Activated T-cell treated with anti-CD3 and anti-CD28 coated beads, Interleukin-2, amount 50 U/mL, for 72 hours (primary cell): ENCODE measurements around the gene TBC1D2. TPM values are rescaled to one million over a fixed set of nuclear protein-coding genes. Genes with fewer than 3 reads are reported as not detected.

Experiments used
- ATAC-seq, 2 donors: fragments of 150-1000 bp; cut with Tn5 transposase; replicated peaks in 1 of 2; 2 replicates each; pipeline ENCODE4 v1.10.0; 2021; ENCODE audit warnings: moderate library complexity in 2 of 2, mild to moderate bottlenecking in 1 of 2
- DNase-seq, 2 donors: peaks; one replicate each; pipeline ENCODE4 v3.0.0; 2021 to 2022; ENCODE audit warnings: mixed read lengths in 1 of 2
- H3K27ac Mint-ChIP-seq: one replicate; pipeline ENCODE4 v1.8.0; 2022; ENCODE audit warnings: mild to moderate bottlenecking, moderate library complexity, mixed read lengths
- H3K27me3 Mint-ChIP-seq: one replicate; pipeline ENCODE4 v1.8.0; 2022; ENCODE audit warnings: low read depth, mixed read lengths
- H3K36me3 Mint-ChIP-seq, 2 donors: one replicate each; pipeline ENCODE4 v1.8.0; 2022; ENCODE audit warnings: mixed read lengths in 2 of 2, mild to moderate bottlenecking in 1 of 2; ENCODE audit not compliant: insufficient read depth in 2 of 2
- H3K4me1 Mint-ChIP-seq: one replicate; pipeline ENCODE4 v1.8.0; 2022; ENCODE audit warnings: low read depth, mixed read lengths
- H3K4me3 Mint-ChIP-seq, 2 donors: one replicate each; pipeline ENCODE4 v1.8.0; 2022; ENCODE audit warnings: mild to moderate bottlenecking in 2 of 2, mixed read lengths in 2 of 2, moderate library complexity in 2 of 2
- H3K9me3 Mint-ChIP-seq, 2 donors: one replicate each; pipeline ENCODE4 v1.8.0; 2022; ENCODE audit warnings: mixed read lengths in 2 of 2
- total RNA-seq, 2 donors: library from RNA; stranded (reverse); gene quantifications; one replicate each; pipeline ENCODE4 v1.2.3, GENCODE V29; 2022

Gene TBC1D2
- total RNA-seq, 2 donors from 2014 or later: 5.8 to 6.0 TPM

GRCh38 chr9:98248737-98249474 is 6.5 kb downstream of the TBC1D2 start:
- H3K4me3 Mint-ChIP-seq: peak overlapping the region in 1 of 2 donors; percentile 70
- H3K27ac Mint-ChIP-seq: peak overlapping the region; percentile 40
- peaks cover 22% of the 10 kb centered on the region for H3K4me1 Mint-ChIP-seq
- DNase-seq: peak; percentile 8 to 26
- H3K27me3 Mint-ChIP-seq: no peaks in the 10 kb centered on the region
- H3K36me3 Mint-ChIP-seq: no peaks in the 10 kb centered on the region
- peak in 1 of 2 donors; percentile 68 for ATAC-seq
- no peaks in the 10 kb centered on the region for H3K9me3 Mint-ChIP-seq

DNA sequence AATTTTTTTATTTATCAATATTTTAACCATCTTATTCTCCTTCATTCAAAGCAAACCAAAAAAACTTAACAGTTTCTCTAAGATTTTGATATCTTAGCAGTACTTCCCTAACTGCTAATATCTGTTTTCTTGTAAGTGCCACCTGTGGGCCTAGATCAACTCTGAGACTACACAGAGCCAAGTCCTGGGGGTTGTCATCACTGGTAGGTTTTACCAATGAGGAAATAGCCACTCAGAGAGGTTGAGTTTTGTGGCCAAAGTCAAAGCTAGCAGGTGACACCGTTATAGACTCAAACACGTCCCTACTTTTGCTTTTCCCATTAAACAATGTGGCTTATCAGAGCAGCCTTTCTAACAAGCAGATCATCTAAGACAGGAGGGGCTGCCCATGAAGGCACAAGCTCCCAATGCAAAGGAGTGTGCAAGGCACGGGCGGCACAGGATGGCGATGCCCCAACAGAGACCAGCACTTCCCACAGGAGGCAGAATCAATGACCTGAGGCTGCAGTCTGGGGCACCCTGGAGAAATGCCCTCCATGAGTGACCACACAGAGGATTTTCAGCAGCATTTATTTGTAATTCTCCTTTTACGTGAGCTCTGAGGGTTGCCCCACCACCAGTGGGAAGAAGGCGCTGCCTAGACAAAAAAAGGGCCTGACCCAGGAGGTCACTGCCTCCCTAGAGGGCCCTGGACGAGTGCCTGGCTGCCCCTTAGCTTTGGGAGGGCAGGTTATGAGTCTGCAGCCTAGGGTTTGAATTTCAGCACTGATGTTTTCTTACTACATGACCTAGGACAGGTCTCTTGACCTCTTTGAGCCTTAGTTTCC is 7.4 kb downstream of the TBC1D2 start:
- peak overlapping the region; percentile 40 for H3K27ac Mint-ChIP-seq
- DNase-seq (no peak), ATAC-seq (peak in 1 of 2 donors; percentile 12)
- H3K9me3 Mint-ChIP-seq: no peaks in the 10 kb centered on the region
- H3K4me1 Mint-ChIP-seq: peaks cover 13% of the 10 kb centered on the region
- H3K4me3 Mint-ChIP-seq: peak overlapping the region in 1 of 2 donors; percentile 70
- H3K27me3 Mint-ChIP-seq: no peaks in the 10 kb centered on the region
- no peaks in the 10 kb centered on the region for H3K36me3 Mint-ChIP-seq

GRCh38 chr9:98242426-98242825 is 13.0 kb downstream of the TBC1D2 start:
- no peaks in the 10 kb centered on the region for H3K4me1 Mint-ChIP-seq
- no peaks in the 10 kb centered on the region for H3K36me3 Mint-ChIP-seq
- no peaks in the 10 kb centered on the region for H3K9me3 Mint-ChIP-seq
- no peak for ATAC-seq
- H3K27ac Mint-ChIP-seq: no peak overlapping the region
- no peak overlapping the region for H3K4me3 Mint-ChIP-seq
- no peaks in the 10 kb centered on the region for H3K27me3 Mint-ChIP-seq
- DNase-seq: no peak

GRCh38 chr9:98241357-98242300 is 13.8 kb downstream of the TBC1D2 start:
- Mint-ChIP-seq H3K9me3 (no peaks in the 10 kb centered on the region), H3K27me3 (no peaks in the 10 kb centered on the region), H3K4me1 (no peaks in the 10 kb centered on the region), H3K4me3 (no peak overlapping the region), H3K27ac (no peak overlapping the region), H3K36me3 (no peaks in the 10 kb centered on the region)
- ATAC-seq (no peak), DNase-seq (no peak)

- H3K36me3 Mint-ChIP-seq: no peaks in the 10 kb centered on the region
- no peak overlapping the region for H3K4me3 Mint-ChIP-seq
- no peaks in the 10 kb centered on the region for H3K27me3 Mint-ChIP-seq
- no peak overlapping the region for H3K27ac Mint-ChIP-seq
- ATAC-seq (no peak), DNase-seq (no peak)
- no peaks in the 10 kb centered on the region for H3K9me3 Mint-ChIP-seq
- no peaks in the 10 kb centered on the region for H3K4me1 Mint-ChIP-seq
Observed at GRCh38 chr9:98240475-98240874, 15.0 kb downstream of the TBC1D2 start.

DNA sequence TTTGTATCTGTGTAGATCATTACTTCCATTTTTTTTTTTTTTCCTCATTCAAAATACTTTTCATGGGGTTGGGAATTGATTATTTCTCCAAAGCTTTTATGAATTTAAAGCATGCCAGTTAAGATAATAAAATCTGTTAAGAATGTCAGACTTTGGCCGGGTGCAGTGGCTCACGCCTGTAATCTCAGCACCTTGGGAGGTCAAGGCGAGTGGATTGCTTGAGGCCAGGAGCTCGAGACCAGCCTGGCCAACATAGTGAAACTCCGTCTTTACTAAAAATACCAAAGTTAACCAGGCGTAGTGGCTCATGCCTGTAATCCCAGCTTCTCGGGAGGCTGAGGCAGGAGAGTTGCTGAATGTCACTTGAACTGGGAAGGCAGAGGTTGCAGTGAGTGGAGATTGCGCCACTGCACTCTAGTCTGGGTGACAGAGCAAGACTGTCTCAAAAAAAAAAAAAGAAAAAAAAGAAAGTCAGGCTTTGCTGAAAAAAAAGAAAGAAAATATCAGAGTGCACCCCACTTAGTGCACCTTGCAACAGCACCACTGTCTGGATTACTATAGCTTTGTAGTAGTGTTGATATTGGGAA is 18.5 kb downstream of the TBC1D2 start:
- ATAC-seq (no peak), DNase-seq (no peak)
- H3K4me1 Mint-ChIP-seq: peaks cover 5% of the 10 kb centered on the region

DNA sequence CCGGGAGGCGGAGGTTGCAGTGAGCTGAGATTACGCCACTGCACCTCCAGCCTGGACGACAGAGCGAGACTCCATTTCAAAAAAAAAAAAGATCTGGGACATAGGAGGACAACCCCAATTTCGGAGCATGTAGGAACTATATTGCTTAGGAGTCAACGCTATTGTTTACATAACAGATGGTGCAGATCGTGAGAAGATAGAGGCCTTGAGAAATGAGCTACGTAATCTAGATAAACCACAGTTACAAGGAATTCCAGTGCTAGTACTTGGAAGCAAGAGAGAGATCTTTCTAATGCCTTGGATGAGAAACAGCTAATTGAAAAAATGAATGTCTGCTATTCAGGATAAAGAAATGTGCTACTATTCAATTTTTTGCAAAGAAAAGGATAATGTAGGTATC is 20.3 kb downstream of the TBC1D2 start:
- DNase-seq (no peak), ATAC-seq (no peak)
- Mint-ChIP-seq H3K4me3 (no peak overlapping the region), H3K27ac (no peak overlapping the region), H3K27me3 (no peaks in the 10 kb centered on the region), H3K36me3 (peaks cover 0 to 1% of the 10 kb centered on the region in 2 donors), H3K4me1 (peaks cover 5% of the 10 kb centered on the region), H3K9me3 (no peaks in the 10 kb centered on the region)

More for the DNA sequence above, 18.5 kb downstream of the TBC1D2 start:
- Mint-ChIP-seq H3K27ac (no peak overlapping the region), H3K36me3 (peaks cover 0 to 1% of the 10 kb centered on the region in 2 donors), H3K4me3 (no peak overlapping the region), H3K9me3 (no peaks in the 10 kb centered on the region), H3K27me3 (no peaks in the 10 kb centered on the region)

GRCh38 chr9:98234245-98234825 is 21.1 kb downstream of the TBC1D2 start:
- no peak overlapping the region for H3K4me3 Mint-ChIP-seq
- peaks cover 0 to 1% of the 10 kb centered on the region in 2 donors for H3K36me3 Mint-ChIP-seq
- no peak for DNase-seq
- ATAC-seq: no peak
- no peak overlapping the region for H3K27ac Mint-ChIP-seq
- H3K4me1 Mint-ChIP-seq: peaks cover 5% of the 10 kb centered on the region
- no peaks in the 10 kb centered on the region for H3K27me3 Mint-ChIP-seq
- H3K9me3 Mint-ChIP-seq: no peaks in the 10 kb centered on the region

DNA sequence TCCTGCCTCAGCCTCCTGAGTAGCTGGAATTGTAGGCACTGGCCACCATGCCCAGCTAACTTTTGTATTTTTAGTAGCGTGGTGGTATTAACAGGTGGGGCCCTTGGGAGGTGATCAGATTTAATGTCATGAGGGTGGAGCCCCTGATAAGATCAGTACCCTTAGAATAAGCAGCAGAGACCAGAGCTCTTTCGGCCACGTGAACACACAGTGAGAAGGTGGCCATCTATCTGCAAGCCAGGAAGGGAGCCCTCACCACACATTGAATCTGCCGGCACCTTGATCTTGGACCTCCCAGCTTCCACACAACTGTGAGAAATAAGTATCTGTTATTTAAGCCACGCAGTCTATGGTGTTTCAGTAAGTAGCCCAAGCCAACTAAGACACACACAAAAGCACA is 22.5 kb downstream of the TBC1D2 start:
- DNase-seq (no peak), ATAC-seq (no peak)
- Mint-ChIP-seq H3K9me3 (no peaks in the 10 kb centered on the region), H3K4me1 (peaks cover 5% of the 10 kb centered on the region), H3K4me3 (no peak overlapping the region), H3K27me3 (no peaks in the 10 kb centered on the region), H3K27ac (no peak overlapping the region), H3K36me3 (peaks cover 0 to 1% of the 10 kb centered on the region in 2 donors)

- Mint-ChIP-seq H3K4me1 (peaks cover 5% of the 10 kb centered on the region), H3K9me3 (no peaks in the 10 kb centered on the region), H3K36me3 (peaks cover 0 to 1% of the 10 kb centered on the region in 2 donors), H3K27ac (no peak overlapping the region), H3K4me3 (no peak overlapping the region), H3K27me3 (no peaks in the 10 kb centered on the region)
- ATAC-seq (no peak), DNase-seq (no peak)
Observed at GRCh38 chr9:98231770-98232478, 23.5 kb downstream of the TBC1D2 start.

- H3K9me3 Mint-ChIP-seq: no peaks in the 10 kb centered on the region
- H3K36me3 Mint-ChIP-seq: peaks cover 0 to 1% of the 10 kb centered on the region in 2 donors
- no peak overlapping the region for H3K27ac Mint-ChIP-seq
- peaks cover 5% of the 10 kb centered on the region for H3K4me1 Mint-ChIP-seq
- H3K4me3 Mint-ChIP-seq: no peak overlapping the region
- ATAC-seq (no peak), DNase-seq (no peak)
- no peaks in the 10 kb centered on the region for H3K27me3 Mint-ChIP-seq
Observed at GRCh38 chr9:98230789-98231188, 24.7 kb downstream of the TBC1D2 start.

- Mint-ChIP-seq H3K4me3 (no peak overlapping the region), H3K4me1 (peaks cover 5% of the 10 kb centered on the region), H3K36me3 (peaks cover 0 to 1% of the 10 kb centered on the region in 2 donors), H3K27ac (no peak overlapping the region), H3K27me3 (no peaks in the 10 kb centered on the region), H3K9me3 (no peaks in the 10 kb centered on the region)
- ATAC-seq (no peak), DNase-seq (no peak)
Observed at GRCh38 chr9:98230304-98230703, 25.1 kb downstream of the TBC1D2 start.
